ENCODE results near the gene STYX.

The STYX gene

GRCh38 chr14:52711666-52712065, 18.3 kb upstream of the STYX start:
- H3K79me2 ChIP-seq (ENCODE audit: insufficient read depth, low read length) = peaks cover 28% of the 10 kb centered on the region

GRCh38 chr14:52716155-52716554, 13.8 kb upstream of the STYX start:
- H3K27me3 ChIP-seq (ENCODE audit: insufficient read depth, low read length) = no peaks in the 10 kb centered on the region
- H4K20me1 ChIP-seq (ENCODE audit: insufficient read depth, low read length) = no peaks in the 10 kb centered on the region
- no peaks in the 10 kb centered on the region for H3K4me1 ChIP-seq (ENCODE audit: insufficient read depth, low read length, severe bottlenecking)
- no peak overlapping the region for H3K4me2 ChIP-seq (ENCODE audit: low read length)
- no peaks in the 10 kb centered on the region for H3K79me2 ChIP-seq (ENCODE audit: insufficient read depth, low read length)
- no peaks in the 10 kb centered on the region for H3K9me2 ChIP-seq (ENCODE audit: low read depth, low read length)
- no peak overlapping the region for H3K9ac ChIP-seq (ENCODE audit: low read length)
- peaks cover 92% of the 10 kb centered on the region for H3K36me3 ChIP-seq (ENCODE audit: insufficient read depth, low read length)
- H3K9me3 ChIP-seq (ENCODE audit: low read length) = no peaks in the 10 kb centered on the region
- no peak overlapping the region for H3K4me3 ChIP-seq (ENCODE audit: low read depth, low read length, poor library complexity, severe bottlenecking)
- H3F3A ChIP-seq (ENCODE audit: insufficient read depth, low read length) = no peaks in the 10 kb centered on the region
- H3K27ac ChIP-seq (ENCODE audit: low read depth, low read length, poor library complexity, severe bottlenecking) = no peak overlapping the region
- H2AFZ ChIP-seq (ENCODE audit: low read length) = no peak overlapping the region
- TF ChIP-seq CTCF (IDR thresholded peaks at IDR 0.05; ENCODE audit: low read length) = no peak
- TF ChIP-seq EZH2 (IDR thresholded peaks at IDR 0.05; ENCODE audit: borderline replicate concordance, low read length) = no peak

More at GRCh38 chr14:52711666-52712065, 18.3 kb upstream of the STYX start:
- no peaks in the 10 kb centered on the region for H3K9me3 ChIP-seq (ENCODE audit: low read length)
- no peaks in the 10 kb centered on the region for H3F3A ChIP-seq (ENCODE audit: insufficient read depth, low read length)
- H3K4me2 ChIP-seq (ENCODE audit: low read length) = no peak overlapping the region
- no peak overlapping the region for H2AFZ ChIP-seq (ENCODE audit: low read length)
- H3K9me2 ChIP-seq (ENCODE audit: low read depth, low read length) = no peaks in the 10 kb centered on the region
- H3K4me3 ChIP-seq (ENCODE audit: low read depth, low read length, poor library complexity, severe bottlenecking) = no peak overlapping the region
- H4K20me1 ChIP-seq (ENCODE audit: insufficient read depth, low read length) = no peaks in the 10 kb centered on the region
- no peak for TF ChIP-seq EZH2 (IDR thresholded peaks at IDR 0.05; ENCODE audit: borderline replicate concordance, low read length)
- TF ChIP-seq CTCF (IDR thresholded peaks at IDR 0.05; ENCODE audit: low read length) = no peak
- H3K36me3 ChIP-seq (ENCODE audit: insufficient read depth, low read length) = peaks cover 87% of the 10 kb centered on the region
- H3K27ac ChIP-seq (ENCODE audit: low read depth, low read length, poor library complexity, severe bottlenecking) = no peak overlapping the region
- no peaks in the 10 kb centered on the region for H3K27me3 ChIP-seq (ENCODE audit: insufficient read depth, low read length)
- no peak overlapping the region for H3K9ac ChIP-seq (ENCODE audit: low read length)
- peaks cover 14% of the 10 kb centered on the region for H3K4me1 ChIP-seq (ENCODE audit: insufficient read depth, low read length, severe bottlenecking)

- H3K4me2 ChIP-seq (ENCODE audit: low read length) = no peak overlapping the region
- peaks cover 89% of the 10 kb centered on the region for H3K36me3 ChIP-seq (ENCODE audit: insufficient read depth, low read length)
These were observed 6.2 kb upstream of the STYX start for GRCh38 chr14:52723514-52724359.

More at GRCh38 chr14:52723514-52724359, 6.2 kb upstream of the STYX start:
- TF ChIP-seq EZH2 (IDR thresholded peaks at IDR 0.05; ENCODE audit: borderline replicate concordance, low read length) = no peak
- TF ChIP-seq CTCF (IDR thresholded peaks at IDR 0.05; ENCODE audit: low read length) = no peak
- H3K27ac ChIP-seq (ENCODE audit: low read depth, low read length, poor library complexity, severe bottlenecking) = no peak overlapping the region
- no peak overlapping the region for H3K4me3 ChIP-seq (ENCODE audit: low read depth, low read length, poor library complexity, severe bottlenecking)
- H3K9me3 ChIP-seq (ENCODE audit: low read length) = no peaks in the 10 kb centered on the region
- H3K9me2 ChIP-seq (ENCODE audit: low read depth, low read length) = no peaks in the 10 kb centered on the region
- no peak overlapping the region for H2AFZ ChIP-seq (ENCODE audit: low read length)
- peaks cover 3% of the 10 kb centered on the region for H3K4me1 ChIP-seq (ENCODE audit: insufficient read depth, low read length, severe bottlenecking)
- no peak overlapping the region for H3K9ac ChIP-seq (ENCODE audit: low read length)
- no peaks in the 10 kb centered on the region for H3K79me2 ChIP-seq (ENCODE audit: insufficient read depth, low read length)
- H3F3A ChIP-seq (ENCODE audit: insufficient read depth, low read length) = 0 out of 2 replicates have a peak, but pooled peaks cover 3% of the 10 kb centered on the region
- no peaks in the 10 kb centered on the region for H3K27me3 ChIP-seq (ENCODE audit: insufficient read depth, low read length)
- H4K20me1 ChIP-seq (ENCODE audit: insufficient read depth, low read length) = no peaks in the 10 kb centered on the region

Data from OCI-LY1 (cell line).